Neural cell (in vitro differentiated cells): ENCODE data around the gene ARL3.

Experiments
- CTCF ChIP-seq: fragments of 450-650 bp; IDR thresholded peaks from 2 replicates; pipeline ENCODE4 v1.5.1; 2014; ENCODE audit warnings: antibody characterized with exemption, mild to moderate bottlenecking, moderate library complexity; ENCODE audit not compliant: poor library complexity, severe bottlenecking
- EP300 ChIP-seq: fragments of 450-650 bp; conservative IDR thresholded peaks from 2 replicates; pipeline ENCODE4 v1.6.1; 2014; ENCODE audit warnings: antibody characterized with exemption, mild to moderate bottlenecking, moderate library complexity; ENCODE audit not compliant: poor library complexity, severe bottlenecking
- EZH2 ChIP-seq: fragments of 200-600, 300-800 bp; shearing (Covaris generic), sonication (generic); IDR thresholded peaks from 2 replicates; pipeline ENCODE4 v1.6.1; 2014; ENCODE audit warnings: antibody characterized with exemption, low read length, borderline replicate concordance, mild to moderate bottlenecking; ENCODE audit not compliant: insufficient read depth, poor library complexity, severe bottlenecking
- MXI1 ChIP-seq: fragments of 450-650 bp; conservative IDR thresholded peaks from 2 replicates; pipeline ENCODE4 v1.6.1; 2014; ENCODE audit warnings: antibody characterized with exemption, mild to moderate bottlenecking; ENCODE audit not compliant: poor library complexity, severe bottlenecking
- POLR2AphosphoS5 ChIP-seq: IDR thresholded peaks from 2 replicates; pipeline ENCODE4 v1.6.1; 2012
- RAD21 ChIP-seq: fragments of 450-650 bp; conservative IDR thresholded peaks from 2 replicates; pipeline ENCODE4 v1.6.1; 2014; ENCODE audit warnings: antibody characterized with exemption, mild to moderate bottlenecking, moderate library complexity
- REST ChIP-seq: IDR thresholded peaks from 2 replicates; pipeline ENCODE4 v1.6.1; 2012; ENCODE audit warnings: borderline replicate concordance
- SMC3 ChIP-seq: fragments of 450-650 bp; conservative IDR thresholded peaks from 2 replicates; pipeline ENCODE4 v1.6.1; 2014; ENCODE audit warnings: antibody characterized with exemption, mild to moderate bottlenecking, moderate library complexity; ENCODE audit not compliant: poor library complexity
- TAF1 ChIP-seq: IDR thresholded peaks from 2 replicates; pipeline ENCODE4 v1.6.1; 2012; ENCODE audit warnings: low read depth

- TF ChIP-seq CTCF (peak; percentile 48), TAF1 (no peak), EP300 (no peak), EZH2 (no peak), REST (no peak), POLR2AphosphoS5 (no peak), SMC3 (no peak), MXI1 (no peak), RAD21 (no peak)
These were observed 35.3 kb downstream of the ARL3 start for GRCh38 chr10:102678842-102679289.
